GM21526 (cell line): ENCODE data around the gene VAC14.

Experiments used
- ATAC-seq: cut with Tn5 transposase; IDR thresholded peaks from one replicate; pipeline ENCODE4 v1.9.1; 2021; ENCODE audit warnings: moderate library complexity; ENCODE audit not compliant: unreplicated experiment, low FRiP score

Gene VAC14

GRCh38 chr16:70729292-70729691, 71.7 kb downstream of the VAC14 start:
- no peak for ATAC-seq

- no peak for ATAC-seq
Observed at GRCh38 chr16:70728150-70728549, 72.8 kb downstream of the VAC14 start.

DNA sequence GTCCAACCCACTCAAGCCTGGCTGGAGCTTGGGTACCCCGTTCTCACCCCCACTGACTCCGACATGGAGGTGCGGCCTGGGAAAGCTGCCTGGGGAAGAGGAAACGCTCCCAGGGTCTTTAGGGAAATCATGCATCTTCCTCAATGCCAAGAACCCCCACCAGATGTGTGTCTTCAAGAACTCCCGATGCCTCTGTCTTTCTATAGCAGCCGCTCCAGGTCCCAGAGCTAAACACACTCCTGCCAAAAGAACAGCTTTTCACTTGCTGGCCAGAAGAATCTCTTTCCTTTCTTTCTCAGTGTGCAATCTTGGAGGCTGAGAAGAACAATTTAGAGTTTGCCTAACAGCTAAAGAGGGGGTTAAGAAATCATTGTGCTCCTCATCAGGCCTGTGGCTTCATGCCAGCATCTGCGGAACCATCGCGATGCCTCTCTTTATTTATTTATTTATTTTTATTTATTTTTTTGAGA, 74.0 kb downstream of the VAC14 start:
- no peak for ATAC-seq

DNA sequence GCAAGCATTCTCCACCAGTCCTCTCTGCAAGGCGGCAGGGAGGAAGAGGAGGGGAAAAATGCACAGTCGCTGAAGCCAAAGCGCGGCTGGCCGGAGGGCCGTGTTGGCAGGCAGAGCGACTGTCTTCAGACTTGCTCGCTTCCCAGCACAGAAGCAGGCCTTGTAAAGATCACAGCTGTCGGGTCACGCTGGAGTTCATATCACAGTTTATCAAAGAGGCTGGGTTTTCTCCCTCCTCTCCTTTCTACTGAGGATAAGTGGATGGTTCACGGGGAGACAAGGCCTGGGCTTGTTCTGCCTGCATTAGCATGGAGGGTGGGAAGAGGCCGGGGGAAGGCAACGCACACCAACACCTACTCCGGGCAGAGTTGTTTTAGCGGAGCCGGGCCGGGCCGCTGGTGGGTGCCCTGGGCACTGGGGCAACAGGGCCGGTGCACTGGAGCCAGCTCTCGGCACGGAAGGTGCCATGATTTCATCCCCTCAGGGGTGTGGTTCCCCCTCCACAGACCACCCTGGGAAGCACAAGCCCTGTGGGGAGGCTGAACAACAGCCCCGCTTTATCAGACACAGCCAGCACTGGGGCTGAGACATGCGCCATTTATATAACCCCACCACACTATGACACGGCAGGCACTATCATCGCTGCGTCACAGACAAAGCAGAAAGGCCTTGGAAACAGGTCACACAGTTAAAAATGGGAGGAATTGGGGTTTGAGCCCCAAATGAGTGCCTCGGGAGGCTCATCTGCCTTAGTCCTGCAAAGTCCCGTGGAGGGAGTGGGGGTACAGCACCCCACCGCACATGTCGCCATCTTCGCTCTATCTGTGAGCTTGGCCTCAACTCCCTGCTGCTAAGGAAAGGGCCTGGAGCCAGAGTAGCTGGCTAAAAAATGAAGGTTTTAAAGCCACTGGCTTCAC, 74.8 kb downstream of the VAC14 start:
- ATAC-seq = no peak

DNA sequence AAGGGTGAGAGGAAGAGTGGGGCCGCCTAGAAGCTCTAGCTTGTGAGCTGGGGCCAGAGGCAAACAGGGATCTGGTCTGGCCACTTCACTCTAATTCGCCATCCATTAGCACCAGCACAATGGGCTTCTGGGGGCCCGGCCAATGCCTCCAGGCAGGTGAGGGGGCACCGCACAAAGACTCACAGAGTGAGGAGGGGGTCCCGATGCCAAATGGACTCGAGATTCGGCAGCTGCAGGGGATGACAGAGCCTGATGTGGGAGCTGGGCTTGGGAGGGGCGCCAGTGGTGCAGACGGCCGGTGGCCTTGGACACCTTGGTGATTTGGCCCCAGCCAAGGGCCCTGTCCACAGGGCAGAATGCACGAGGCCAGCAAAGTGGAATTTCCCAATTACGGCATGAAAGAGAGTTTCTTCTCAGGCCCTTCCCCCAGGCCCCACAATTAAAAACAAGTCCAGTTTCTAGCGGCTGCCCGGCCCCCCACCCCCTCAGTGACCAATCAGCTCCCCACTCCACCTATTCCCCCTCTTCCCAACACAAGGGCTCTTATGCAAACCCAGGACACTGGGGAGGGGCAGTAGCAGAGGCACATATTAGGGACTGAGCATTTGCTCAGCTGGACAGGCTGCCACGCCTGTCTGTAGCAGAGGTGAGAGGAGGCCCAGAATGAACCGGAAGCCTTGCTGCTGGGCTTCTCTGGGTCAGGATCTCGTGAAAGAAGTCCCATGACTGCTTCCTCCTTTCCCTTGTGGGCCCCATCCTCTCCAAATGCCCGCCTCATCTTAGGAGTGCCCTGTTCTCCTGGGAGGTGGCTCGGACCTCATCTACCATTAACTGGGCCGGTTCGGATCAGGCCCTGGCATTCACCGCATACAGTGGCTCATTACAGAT, 75.7 kb downstream of the VAC14 start:
- ATAC-seq = no peak

DNA sequence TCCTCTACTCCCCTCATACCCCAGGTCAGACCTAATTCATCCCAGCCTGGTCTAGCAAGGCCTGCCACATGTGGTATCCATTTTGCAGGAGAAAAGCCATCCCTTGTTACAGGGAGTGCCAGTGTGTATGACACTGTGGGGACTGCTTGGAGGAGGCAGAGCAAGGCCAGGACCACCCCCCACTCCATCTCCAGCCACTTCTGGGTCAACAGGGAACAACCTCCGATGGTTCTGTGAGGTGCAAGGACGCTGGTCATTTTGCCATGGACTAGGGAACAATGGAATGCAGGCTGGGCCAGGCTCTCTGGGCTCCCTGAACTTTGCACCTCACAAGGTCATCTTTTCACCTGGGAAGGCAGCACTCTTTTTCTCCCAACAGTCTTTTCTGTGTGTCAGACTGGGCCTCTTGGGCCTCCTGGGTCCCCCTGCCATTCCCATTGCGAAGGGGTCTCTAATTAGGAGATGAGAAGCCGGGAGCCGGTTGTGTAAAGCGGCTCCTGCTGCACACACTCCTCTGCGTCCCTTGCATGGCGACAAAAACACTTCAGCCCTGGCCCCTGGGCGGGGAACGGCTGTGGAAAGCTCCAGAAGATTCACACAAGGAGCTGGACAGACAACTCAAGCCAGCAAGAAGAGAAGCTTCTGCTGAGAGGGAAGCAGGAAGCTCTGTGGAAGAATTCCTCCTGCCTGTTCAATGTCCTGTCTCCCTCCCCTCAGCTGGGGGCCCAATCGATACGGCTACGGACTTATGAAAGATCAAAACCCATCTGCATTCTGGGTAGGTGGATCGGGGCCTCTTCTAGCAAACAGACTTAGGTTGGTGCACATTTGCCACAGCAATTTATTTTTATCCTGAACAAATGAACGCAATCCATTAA, 76.6 kb downstream of the VAC14 start:
- ATAC-seq = no peak

GRCh38 chr16:70723740-70724145, 77.2 kb downstream of the VAC14 start:
- no peak for ATAC-seq

GRCh38 chr16:70721202-70721963, 79.6 kb downstream of the VAC14 start:
- ATAC-seq = no peak

DNA sequence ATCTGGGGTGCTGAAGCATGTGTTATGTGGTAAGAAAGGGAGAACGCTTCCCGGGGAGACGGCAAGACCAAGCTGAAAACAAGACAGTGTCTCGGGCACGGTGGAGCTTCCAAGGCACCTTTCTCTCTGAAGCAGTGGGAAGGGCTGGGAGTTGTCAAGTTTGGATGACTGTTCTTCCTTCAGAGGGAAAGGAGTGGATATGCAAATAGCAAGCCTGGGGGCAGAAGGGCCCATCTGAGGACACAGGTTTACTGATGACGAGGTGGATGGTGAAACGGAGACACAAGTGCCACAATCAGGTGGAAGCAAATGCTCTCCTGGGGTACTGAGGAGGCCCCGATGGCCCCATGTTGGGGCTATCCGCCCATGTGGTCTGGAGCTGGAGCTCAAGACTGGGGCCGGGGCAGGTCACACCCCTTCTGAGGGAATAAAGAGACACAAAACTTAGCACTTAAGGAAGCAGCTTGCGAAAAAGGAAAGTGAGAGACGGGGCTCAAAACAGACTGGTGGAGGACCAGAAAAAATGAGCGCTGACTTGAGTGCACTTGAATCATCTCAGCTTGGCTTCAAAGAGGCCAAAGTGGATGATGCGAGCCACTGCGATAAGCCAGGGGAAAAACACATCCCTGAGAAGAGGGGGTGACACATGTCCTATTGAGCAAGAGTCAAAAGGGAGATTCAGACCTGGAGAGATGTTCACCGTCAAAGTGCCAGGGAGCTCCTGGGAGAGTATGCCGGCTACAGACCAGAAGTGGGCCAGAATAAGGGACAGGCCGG, 80.3 kb downstream of the VAC14 start:
- ATAC-seq = no peak

DNA sequence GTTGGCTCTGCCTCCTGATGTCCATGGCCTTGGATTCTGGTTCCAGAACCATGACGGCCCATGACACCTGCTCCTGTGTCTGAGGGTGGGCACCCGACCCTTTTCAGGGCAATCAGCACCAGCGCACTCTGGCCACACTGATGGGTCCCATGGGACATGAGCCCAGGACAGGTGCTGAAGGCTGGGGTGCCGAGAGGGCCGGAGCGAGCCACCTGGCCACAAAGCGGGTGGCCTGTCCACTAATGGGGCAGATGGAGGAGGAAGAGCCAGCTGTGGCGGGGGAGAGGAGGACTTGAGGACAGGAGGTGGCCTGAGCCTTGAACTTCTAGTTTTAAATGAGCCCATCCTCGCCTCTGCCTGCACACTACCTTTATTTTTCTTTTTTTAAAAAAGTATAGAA, 83.9 kb downstream of the VAC14 start:
- ATAC-seq = no peak

- ATAC-seq = no peak
Observed at GRCh38 chr16:70715860-70716357, 85.0 kb downstream of the VAC14 start.

GRCh38 chr16:70715055-70715858, 85.7 kb downstream of the VAC14 start:
- ATAC-seq = no peak

- ATAC-seq = no peak
Observed at GRCh38 chr16:70714581-70715054, 86.3 kb downstream of the VAC14 start.

DNA sequence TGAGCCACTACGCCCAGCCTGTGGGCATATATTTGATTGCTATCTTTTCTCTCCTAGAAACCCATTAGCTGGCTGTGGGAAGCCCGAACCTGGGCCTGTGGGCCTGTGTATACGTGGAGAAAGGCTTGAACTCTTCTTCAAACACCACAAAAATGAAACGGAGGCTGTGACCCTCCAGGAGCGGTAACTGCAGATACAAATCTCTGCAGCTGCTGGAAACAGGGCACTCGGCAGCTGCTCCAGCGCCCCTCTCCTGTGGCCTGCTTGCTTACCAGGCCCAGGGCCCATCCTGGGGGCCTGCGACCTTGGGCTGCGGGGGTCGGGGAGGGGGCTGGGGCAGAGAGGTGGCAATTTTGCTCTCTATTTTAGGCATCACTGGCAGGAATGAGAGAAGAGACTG, 87.1 kb downstream of the VAC14 start:
- no peak for ATAC-seq

DNA sequence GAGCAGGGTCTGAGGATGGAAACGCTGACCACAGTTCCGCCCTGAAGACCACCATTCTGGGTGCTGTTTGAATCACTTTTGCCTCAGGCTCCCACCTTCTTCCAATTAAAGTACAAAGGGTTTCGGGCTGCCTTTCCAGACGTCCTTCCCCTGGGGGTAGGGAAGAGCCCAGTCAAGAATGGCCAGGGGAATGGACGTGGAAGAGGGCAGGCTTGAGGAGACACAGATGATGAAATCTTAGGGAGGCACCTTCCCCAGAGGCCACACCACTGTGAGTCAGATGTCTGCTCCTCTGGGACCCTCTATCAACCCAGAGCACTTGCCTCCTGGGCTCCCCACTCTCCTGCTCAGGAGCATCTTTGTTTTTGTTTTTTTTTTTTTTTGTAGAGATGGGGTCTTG, 87.6 kb downstream of the VAC14 start:
- no peak for ATAC-seq

DNA sequence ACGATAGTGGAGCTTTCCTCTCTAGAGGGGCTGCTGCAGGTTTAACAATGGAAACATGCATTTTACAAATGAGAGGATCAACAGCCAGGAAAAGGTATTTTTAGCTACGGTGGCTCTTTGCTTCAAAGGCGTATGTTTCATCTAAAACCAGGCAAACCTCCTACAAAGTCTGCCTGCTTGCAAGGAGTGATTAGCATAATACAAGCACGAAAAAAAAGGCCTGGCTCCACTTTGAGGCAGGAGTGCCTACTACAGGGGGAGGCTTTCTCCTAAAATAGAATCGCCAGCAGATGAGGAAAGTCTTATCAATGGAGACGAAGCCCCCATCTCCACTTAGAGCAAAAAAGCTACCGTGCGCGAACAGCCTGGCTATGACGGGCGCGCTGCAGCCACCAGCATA, 88.0 kb downstream of the VAC14 start:
- ATAC-seq = no peak

GRCh38 chr16:70712359-70712758, 88.6 kb downstream of the VAC14 start:
- no peak for ATAC-seq
